ENCODE results near the gene AGAP1. TPM values are rescaled to one million over a fixed set of nuclear protein-coding genes. Genes with fewer than 3 reads are reported as not detected.

Gene AGAP1
- polyA plus RNA-seq, 12 donors: 22.7 to 33.9 (median 26.5) TPM; not detected in 1

- no peak for DNase-seq
Observed at GRCh38 chr2:235660484-235661082, 166.7 kb downstream of the AGAP1 start.

GRCh38 chr2:235661167-235661937 lies 167.5 kb downstream of the AGAP1 start:
- DNase-seq: no peak

- DNase-seq: no peak
Observed at GRCh38 chr2:235661952-235662351, 168.1 kb downstream of the AGAP1 start.

GRCh38 chr2:235663875-235664274 lies 170.0 kb downstream of the AGAP1 start:
- DNase-seq: no peak

GRCh38 chr2:235665661-235666212 lies 171.9 kb downstream of the AGAP1 start:
- DNase-seq: no peak

- peak; percentile 93 for DNase-seq
Observed at GRCh38 chr2:235666213-235666781, 172.5 kb downstream of the AGAP1 start.

GRCh38 chr2:235668782-235669181 lies 174.9 kb downstream of the AGAP1 start:
- DNase-seq: no peak

- peak; percentile 76 for DNase-seq
Observed at GRCh38 chr2:235669269-235669831, 175.5 kb downstream of the AGAP1 start.

GRCh38 chr2:235669983-235670962 lies 176.4 kb downstream of the AGAP1 start:
- peak; percentile 70 for DNase-seq

- no peak for DNase-seq
Observed at GRCh38 chr2:235670974-235671787, 177.3 kb downstream of the AGAP1 start.

GRCh38 chr2:235672720-235673119 lies 178.9 kb downstream of the AGAP1 start:
- DNase-seq: no peak

GRCh38 chr2:235674146-235674545 lies 180.3 kb downstream of the AGAP1 start:
- DNase-seq: no peak

GRCh38 chr2:235674812-235675211 lies 181.0 kb downstream of the AGAP1 start:
- DNase-seq: no peak

- DNase-seq: no peak
Observed at GRCh38 chr2:235675678-235676535, 182.1 kb downstream of the AGAP1 start.

GRCh38 chr2:235676536-235676799 lies 182.6 kb downstream of the AGAP1 start:
- no peak for DNase-seq

- no peak for DNase-seq
Observed at GRCh38 chr2:235677276-235677788, 183.5 kb downstream of the AGAP1 start.

- no peak for DNase-seq
Observed at GRCh38 chr2:235677937-235678336, 184.1 kb downstream of the AGAP1 start.

GRCh38 chr2:235678712-235679111 lies 184.9 kb downstream of the AGAP1 start:
- DNase-seq: no peak

GRCh38 chr2:235679471-235679870 lies 185.6 kb downstream of the AGAP1 start:
- DNase-seq: no peak
